DND-41 (cell line): ENCODE measurements around the gene AKAP5.

Experiments used
- CTCF ChIP-seq: IDR thresholded peaks from 2 replicates; pipeline ENCODE4 v1.5.1; 2012; ENCODE audit warnings: borderline replicate concordance, low read length, moderate library complexity, mild to moderate bottlenecking; ENCODE audit not compliant: poor library complexity, severe bottlenecking; ENCODE audit errors: extremely low read depth
- EZH2 ChIP-seq: IDR thresholded peaks from 3 replicates; pipeline ENCODE4 v1.6.1; 2012; ENCODE audit warnings: borderline replicate concordance, low read depth, mild to moderate bottlenecking, moderate library complexity, low read length, inconsistent platforms; ENCODE audit not compliant: severe bottlenecking

- no peak for TF ChIP-seq CTCF
- no peak for TF ChIP-seq EZH2
Measured at GRCh38 chr14:64421166-64421565, 44.1 kb upstream of the AKAP5 start.
